ENCODE data around the gene DDO.

DNA sequence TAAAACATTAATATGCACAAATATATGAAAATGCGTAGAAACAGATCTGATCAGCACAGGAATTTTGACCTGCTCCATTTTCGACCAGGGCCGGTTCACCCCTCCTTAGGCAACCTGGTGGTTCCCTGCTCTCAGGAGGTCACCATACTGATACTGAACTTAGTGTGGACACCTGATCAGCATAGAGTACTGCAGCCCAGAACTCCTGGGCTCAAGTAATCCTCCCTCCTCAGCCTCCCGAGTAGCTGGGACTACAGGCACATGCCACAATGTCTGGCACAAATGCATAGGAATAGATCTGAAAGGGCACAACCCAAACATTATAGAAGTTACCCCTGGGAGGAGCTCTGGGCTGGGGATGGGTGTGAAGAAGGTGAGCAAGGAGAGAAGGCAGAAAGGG lies 24.7 kb upstream of the DDO start:
- TF ChIP-seq, protein P1, sequence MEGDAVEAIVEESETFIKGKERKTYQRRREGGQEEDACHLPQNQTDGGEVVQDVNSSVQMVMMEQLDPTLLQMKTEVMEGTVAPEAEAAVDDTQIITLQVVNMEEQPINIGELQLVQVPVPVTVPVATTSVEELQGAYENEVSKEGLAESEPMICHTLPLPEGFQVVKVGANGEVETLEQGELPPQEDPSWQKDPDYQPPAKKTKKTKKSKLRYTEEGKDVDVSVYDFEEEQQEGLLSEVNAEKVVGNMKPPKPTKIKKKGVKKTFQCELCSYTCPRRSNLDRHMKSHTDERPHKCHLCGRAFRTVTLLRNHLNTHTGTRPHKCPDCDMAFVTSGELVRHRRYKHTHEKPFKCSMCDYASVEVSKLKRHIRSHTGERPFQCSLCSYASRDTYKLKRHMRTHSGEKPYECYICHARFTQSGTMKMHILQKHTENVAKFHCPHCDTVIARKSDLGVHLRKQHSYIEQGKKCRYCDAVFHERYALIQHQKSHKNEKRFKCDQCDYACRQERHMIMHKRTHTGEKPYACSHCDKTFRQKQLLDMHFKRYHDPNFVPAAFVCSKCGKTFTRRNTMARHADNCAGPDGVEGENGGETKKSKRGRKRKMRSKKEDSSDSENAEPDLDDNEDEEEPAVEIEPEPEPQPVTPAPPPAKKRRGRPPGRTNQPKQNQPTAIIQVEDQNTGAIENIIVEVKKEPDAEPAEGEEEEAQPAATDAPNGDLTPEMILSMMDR (IDR thresholded peaks at IDR 0.05; ENCODE audit: insufficient read depth, low read length, poor library complexity, severe bottlenecking) = no peak
- TF ChIP-seq EZH2phosphoT487 (conservative IDR thresholded peaks at IDR 0.05; ENCODE audit: low read length) = no peak
